ENCODE data around the gene GRIN2A. TPM values are rescaled to one million over a fixed set of nuclear protein-coding genes. Genes with fewer than 3 reads are reported as not detected.

Gene GRIN2A
- total and polyA plus RNA-seq, 2 of the 8 experiments (the other 6 are each of a cell fraction or from before 2014, with no cell fraction given) = 0.18 to 1.8 TPM

GRCh38 chr16:10033556-10033955 lies 148.7 kb downstream of the GRIN2A start:
- Histone ChIP-seq H2BK15ac (ENCODE audit: low read length) (no peak overlapping the region), H3K23me2 (ENCODE audit: low read depth, low read length) (no peaks in the 10 kb centered on the region; the same call in 1 of the 2 replicates), H3K79me1 (ENCODE audit: low read depth, low read length) (no peaks in the 10 kb centered on the region), H3K27me3 (replicated peaks in 1 of 4; ENCODE audit: control insufficient read depth in 3 of 4, extremely low read depth in 1 of 4, insufficient read depth in 3 of 4, low read length in 3 of 4) (no peaks in the 10 kb centered on the region), H3K79me2 (ENCODE audit: control insufficient read depth in 1 of 2, insufficient read depth in 2 of 2, low read length in 2 of 2) (no peaks in the 10 kb centered on the region), H2BK20ac (ENCODE audit: low read length) (no peak overlapping the region), H3K36me3 (ENCODE audit: control insufficient read depth in 2 of 4, insufficient read depth in 4 of 4, low read length in 3 of 4) (no peaks in the 10 kb centered on the region), H3K27ac (ENCODE audit: low read depth, low read length) (no peak overlapping the region), H3K18ac (ENCODE audit: extremely low read depth, low read length) (no peak overlapping the region), H4K5ac (ENCODE audit: insufficient read length, low read depth, low read length) (no peak overlapping the region), H4K91ac (replicated peaks; ENCODE audit: insufficient read length, low read length) (no peak overlapping the region), H3K4me3 (ENCODE audit: extremely low read depth in 1 of 4, insufficient read depth in 2 of 4, low read depth in 3 of 4, low read length in 4 of 4) (no peak overlapping the region), H3K4ac (replicated peaks; ENCODE audit: insufficient read length, low read depth, low read length) (no peak overlapping the region), H3K9ac (replicated peaks in 1 of 4; ENCODE audit: extremely low read depth in 1 of 4, low read depth in 3 of 4, low read length in 3 of 4) (no peak overlapping the region), H3K23ac (ENCODE audit: insufficient read length) (no peak overlapping the region), H4K8ac (ENCODE audit: extremely low read depth, insufficient read depth, low read length) (no peak overlapping the region), H2AFZ (ENCODE audit: low read length) (no peak overlapping the region), H2BK120ac (replicated peaks; ENCODE audit: low read depth, low read length) (no peak overlapping the region), H2BK5ac (ENCODE audit: low read depth, low read length) (no peak overlapping the region), H2AK5ac (ENCODE audit: low read depth, low read length) (no peak overlapping the region), H3K4me2 (ENCODE audit: insufficient read depth in 1 of 2, low read depth in 2 of 2, low read length in 2 of 2) (no peak overlapping the region), H4K20me1 (replicated peaks in 1 of 2; ENCODE audit: control insufficient read depth in 1 of 2, insufficient read depth in 2 of 2, low read length in 2 of 2) (no peaks in the 10 kb centered on the region), H3K4me1 (replicated peaks in 1 of 4; ENCODE audit: control insufficient read depth in 3 of 4, insufficient read depth in 4 of 4, low read length in 3 of 4) (peaks cover 0 to 6% (median 3%) of the 10 kb centered on the region in 4 experiments; a peak in 5 of 7 replicates), H3K14ac (ENCODE audit: insufficient read length) (no peak overlapping the region), H2BK12ac (ENCODE audit: low read depth, low read length) (no peak overlapping the region), H3K56ac (replicated peaks; ENCODE audit: insufficient read length, low read depth, low read length) (no peak overlapping the region), H3K9me3 (ENCODE audit: insufficient read depth in 2 of 2, low read depth in 1 of 2, low read length in 1 of 2) (no peaks in the 10 kb centered on the region)
- ChIA-PET POLR2A (ENCODE audit: partially characterized antibody) (interaction anchor here (0.6 kb wide), 1 partner anchor 48 kb away, joined by 3 read pairs; no protein-coding TSS in a partner anchor), CTCF (ENCODE audit: partially characterized antibody) (interaction anchor here (0.9 to 1.6 kb wide), 5 partner anchors 20 to 103 kb away, joined by 3 to 5 read pairs (median 3); no protein-coding TSS in a partner anchor)
- FAIRE-seq (no peak), DNase-seq (ENCODE audit: low read depth in 1 of 2, low spot score in 2 of 2) (no peak)
- 91% methylated on average over 5 of the region's 5 CpGs; no CpG with 5 or more reads in 1 of the 2 experiments for WGBS, 2 experiments (ENCODE audit: extremely low coverage in 1 of 2, insufficient coverage in 1 of 2, insufficient read length in 1 of 2, insufficient replicate concordance in 2 of 2, low coverage in 1 of 2, low lambda C conversion rate in 2 of 2, missing lambda C conversion rate in 1 of 2)
- TF ChIP-seq RXRA (IDR thresholded peaks at IDR 0.05; ENCODE audit: insufficient read depth, low read depth, low read length) = no peak
